Upper lobe of left lung (tissue), 4 donors: Measurements from ENCODE around the gene SSC5D.
A peak's percentile ranks its signal among the peaks of the same experiment; 100 is the strongest.

Source experiments
- CTCF ChIP-seq, 6 experiments: fragments of 450-650 bp in 4 of 6; fragments of 200-600 bp in 2 of 6; sonication (generic) in 2 of 6; IDR thresholded peaks; one replicate each; pipeline ENCODE4 v1.5.1; 2016 to 2019; ENCODE audit warnings: antibody characterized with exemption in 6 of 6
- EP300 ChIP-seq, 4 donors: sonication (generic); formaldehyde crosslinking; IDR thresholded peaks; one replicate each; pipeline ENCODE4 v1.5.1; 2017; ENCODE audit warnings: antibody characterized with exemption in 4 of 4, control low read depth in 2 of 4

GRCh38 chr19:55503502-55504251, 15.4 kb downstream of the SSC5D start:
- peak; percentile 97 to 99 (median 98) for TF ChIP-seq CTCF (IDR thresholded peaks at IDR 0.05)
- TF ChIP-seq EP300 (IDR thresholded peaks at IDR 0.05), result no peak
